Adrenal gland (tissue), 5 donors: ENCODE data around the gene DLEC1.

Experiments used
- CTCF ChIP-seq, 6 experiments: fragments of 450-650 bp in 4 of 6; fragments of 200-600 bp in 2 of 6; sonication (generic) in 1 of 6; IDR thresholded peaks; 1 replicate in 5 of 6; 2 replicates in 1 of 6; pipeline versions ENCODE4 v1.5.1 to v1.8.0; 2016 to 2021; ENCODE audit warnings: antibody characterized with exemption in 6 of 6, mild to moderate bottlenecking in 2 of 6, moderate library complexity in 1 of 6
- POLR2A ChIP-seq, 2 donors: fragments of 450-650 bp; IDR thresholded peaks; one replicate each; pipeline ENCODE4 v1.6.1; 2017; ENCODE audit warnings: antibody characterized with exemption in 2 of 2, mild to moderate bottlenecking in 2 of 2, moderate library complexity in 1 of 2
- donor health status: DM: no; HTN: no; CAD: no.

- TF ChIP-seq CTCF (IDR thresholded peaks at IDR 0.05) (no peak), POLR2A (IDR thresholded peaks at IDR 0.05) (no peak)
Measured at GRCh38 chr3:38146504-38146903, 107.5 kb downstream of the DLEC1 start.
